Activated CD4-positive, alpha-beta T cell treated with anti-CD3 and anti-CD28 coated beads, Interleukin-2, amount 50 U/mL, for 4 hours (primary cell): ENCODE results near the gene TSHZ2.
"Not testable (repeated sequence)": the region's sequence is repeated elsewhere in the genome, so short reads cannot be mapped to it uniquely, and the experiment has no call there.

Source experiments
- DNase-seq, 2 experiments: peaks; one replicate each; pipeline ENCODE4 v3.0.0-alpha.2; 2020

Gene TSHZ2

GRCh38 chr20:53402233-53403005, 430.3 kb downstream of the TSHZ2 start:
- DNase-seq, result peak in 1 of 2 experiments; percentile 12

DNA sequence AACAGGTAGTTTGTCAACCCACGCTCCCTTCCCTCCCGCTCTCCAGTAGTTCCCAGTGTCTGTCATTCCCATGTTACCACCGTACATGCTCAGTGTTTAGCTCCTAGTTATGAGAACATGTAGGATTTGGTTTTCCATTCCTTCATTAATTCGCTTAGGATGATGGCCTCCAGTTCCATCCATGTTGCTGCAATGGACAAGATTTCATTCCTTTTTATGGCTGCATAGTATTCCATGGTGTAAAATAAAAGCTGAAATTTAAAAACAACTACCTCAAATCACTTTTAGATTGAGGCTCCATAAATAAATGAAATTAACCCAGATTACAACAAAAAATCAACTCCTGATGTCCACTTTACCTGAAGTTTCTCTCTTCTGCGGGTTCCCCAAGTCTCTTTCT, 430.9 kb downstream of the TSHZ2 start:
- DNase-seq, result no peak

DNA sequence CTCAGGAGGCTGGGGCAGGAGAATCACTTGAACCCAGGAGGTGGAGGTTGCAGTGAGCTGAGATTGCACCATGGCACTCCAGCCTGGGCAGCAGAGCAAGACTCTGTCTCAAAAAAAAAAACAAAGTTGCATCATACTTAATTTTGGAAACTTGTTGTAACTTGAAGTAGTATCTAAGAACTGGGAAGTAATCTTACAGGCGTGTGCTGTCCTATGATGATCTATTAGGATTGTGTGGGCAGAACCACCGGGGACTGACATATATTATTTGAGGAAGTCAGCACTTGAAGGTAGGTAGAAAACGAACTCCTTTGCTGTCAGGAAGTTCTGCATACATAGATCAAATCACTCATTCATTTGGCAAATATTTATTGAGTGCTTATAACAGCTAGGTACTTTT, 433.0 kb downstream of the TSHZ2 start:
- no peak for DNase-seq

GRCh38 chr20:53406580-53406979, 434.4 kb downstream of the TSHZ2 start:
- DNase-seq, result no peak

- DNase-seq, result no peak
Observed at GRCh38 chr20:53408691-53409446, 436.7 kb downstream of the TSHZ2 start.

- DNase-seq, result no peak
Observed at GRCh38 chr20:53409447-53409717, 437.2 kb downstream of the TSHZ2 start.

DNA sequence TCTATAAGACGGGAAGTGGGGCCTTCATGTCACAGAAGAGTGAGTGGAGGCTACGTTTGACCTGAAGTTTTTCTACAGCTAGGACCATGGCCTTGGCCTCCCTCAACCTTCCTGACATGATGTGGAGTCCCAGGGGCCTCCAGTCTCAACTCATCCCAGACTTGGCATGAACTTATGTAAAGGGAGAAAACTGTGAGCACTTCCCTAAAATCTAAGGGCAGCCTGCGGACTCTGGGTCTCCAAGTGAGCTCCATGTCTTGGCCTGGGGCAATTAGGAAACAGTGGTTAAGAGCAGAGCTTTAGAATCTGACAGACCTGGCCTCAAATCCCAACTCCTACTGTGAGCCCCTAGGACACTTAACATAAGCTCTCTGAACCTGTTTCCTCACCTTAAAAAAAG, 439.0 kb downstream of the TSHZ2 start:
- no peak for DNase-seq

DNA sequence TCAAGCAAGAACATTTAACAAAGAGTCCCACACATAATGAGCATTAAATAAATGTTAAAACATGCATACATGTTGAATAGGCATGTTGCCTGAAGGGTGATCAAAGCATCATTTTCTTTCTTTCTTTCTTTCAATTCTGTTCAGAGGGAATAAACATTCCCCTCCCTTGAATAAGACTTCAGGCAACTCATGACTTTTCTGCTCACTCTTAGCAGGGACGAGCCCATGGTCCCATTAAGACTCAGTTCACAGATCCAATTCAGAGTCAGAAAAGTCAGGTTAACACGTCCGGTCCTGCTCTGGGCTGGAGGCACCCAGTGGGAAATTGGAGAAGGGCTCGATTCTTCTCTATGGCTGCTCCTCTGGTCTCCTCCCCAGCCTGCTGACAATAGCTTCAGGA, 439.7 kb downstream of the TSHZ2 start:
- DNase-seq, result no peak

GRCh38 chr20:53412577-53413185, 440.5 kb downstream of the TSHZ2 start:
- DNase-seq, result no peak

- DNase-seq, result peak; percentile 20 to 21
Observed at GRCh38 chr20:53413186-53413631, 441.1 kb downstream of the TSHZ2 start.

GRCh38 chr20:53413845-53414244, 441.7 kb downstream of the TSHZ2 start:
- DNase-seq, result not testable (repeated sequence)

DNA sequence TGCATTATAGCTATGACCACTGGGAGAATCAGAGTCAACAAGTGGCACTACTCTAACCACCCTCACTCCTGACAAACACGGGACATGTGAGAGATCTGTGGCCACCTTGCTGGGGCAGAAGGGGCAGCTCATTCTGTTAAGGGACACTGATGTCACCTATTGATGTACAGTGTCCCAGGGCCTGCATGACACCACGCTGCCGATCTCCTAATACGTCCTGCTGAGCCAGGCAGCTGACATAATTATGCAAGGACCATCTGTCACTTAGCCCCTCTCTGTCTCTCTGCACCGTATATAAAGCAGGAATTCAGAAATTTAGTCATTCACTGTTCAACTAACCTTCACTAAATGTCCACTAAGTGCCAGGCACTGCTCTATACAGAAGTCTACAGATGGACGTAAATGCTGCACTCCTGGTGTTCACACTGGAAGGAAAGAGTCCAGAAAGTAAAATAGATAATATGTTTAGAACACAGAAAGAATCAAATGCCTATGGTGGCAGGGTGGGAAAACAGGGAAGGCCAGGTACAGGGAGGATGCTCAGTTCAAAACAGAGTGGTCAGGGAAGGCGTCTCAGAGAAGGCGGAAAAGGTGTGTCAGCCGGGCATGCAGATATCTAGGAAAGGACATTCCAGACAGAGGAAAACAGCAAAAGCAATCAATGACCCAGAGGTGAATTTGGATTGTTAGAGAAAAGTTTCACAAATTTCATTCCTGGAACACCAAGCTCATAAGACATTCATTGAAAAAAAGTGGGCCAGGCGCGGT, 447.7 kb downstream of the TSHZ2 start:
- no peak for DNase-seq

DNA sequence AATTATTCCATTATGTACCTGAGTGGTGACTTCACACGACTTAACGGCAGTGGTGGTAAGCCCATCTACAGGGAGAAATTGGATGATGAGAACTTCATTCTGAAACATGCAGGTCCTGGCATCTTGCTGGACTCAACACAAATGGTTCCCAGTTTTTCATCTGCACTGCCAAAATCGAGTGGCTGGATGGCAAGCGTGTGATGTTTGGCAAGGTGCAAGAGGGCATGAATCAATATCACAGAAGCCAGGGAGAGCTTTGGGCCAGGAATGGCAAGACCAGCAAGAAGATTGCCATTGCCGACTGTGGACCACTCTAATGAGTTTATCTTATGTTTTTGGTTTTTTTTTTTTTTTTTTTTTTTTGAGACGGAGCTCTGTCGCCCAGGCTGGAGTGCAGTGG, 449.2 kb downstream of the TSHZ2 start:
- no peak for DNase-seq

GRCh38 chr20:53422039-53422438, 449.9 kb downstream of the TSHZ2 start:
- no peak for DNase-seq

GRCh38 chr20:53423587-53424146, 451.5 kb downstream of the TSHZ2 start:
- no peak for DNase-seq

DNA sequence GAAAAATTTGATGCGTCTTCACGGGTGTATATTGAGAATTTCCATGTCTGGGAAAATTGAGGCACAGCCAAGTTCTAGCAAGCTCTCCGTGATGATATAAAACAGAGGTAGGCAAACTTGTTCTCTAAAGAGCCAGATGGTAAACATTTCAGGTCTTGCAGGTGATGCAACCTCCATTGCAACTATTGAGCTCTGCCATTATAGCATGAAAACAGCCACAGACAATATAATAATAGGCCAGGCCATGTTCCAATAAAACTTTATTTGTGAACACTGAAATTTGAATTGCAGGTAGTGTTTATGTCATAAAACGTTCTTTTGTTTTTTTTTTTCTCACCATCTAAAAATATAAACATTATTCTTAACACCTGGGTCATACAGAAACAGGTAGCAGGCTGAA, 453.3 kb downstream of the TSHZ2 start:
- no peak for DNase-seq

GRCh38 chr20:53425941-53426340, 453.8 kb downstream of the TSHZ2 start:
- no peak for DNase-seq

- DNase-seq, result no peak
Observed at GRCh38 chr20:53426766-53427312, 454.7 kb downstream of the TSHZ2 start.

GRCh38 chr20:53427951-53428350, 455.8 kb downstream of the TSHZ2 start:
- no peak for DNase-seq

DNA sequence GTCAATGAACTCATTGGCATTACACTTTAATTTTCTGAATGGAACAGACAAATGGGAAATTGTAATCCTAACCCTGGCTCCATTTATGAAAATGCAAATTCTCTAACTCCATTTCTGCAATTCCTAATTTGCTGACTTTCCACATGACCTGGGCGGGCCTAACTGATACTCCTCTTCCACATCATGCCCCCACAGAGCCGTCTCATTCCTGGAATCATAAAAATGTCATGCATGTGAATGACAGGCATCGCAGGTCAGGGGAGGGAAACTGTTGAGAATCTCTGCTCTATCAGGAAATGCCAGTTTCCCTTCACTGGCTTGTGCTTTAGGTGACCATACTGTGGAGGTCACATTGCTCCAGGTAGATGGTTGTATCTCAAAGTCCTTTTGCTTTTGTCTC, 456.4 kb downstream of the TSHZ2 start:
- no peak for DNase-seq

GRCh38 chr20:53428996-53429395, 456.8 kb downstream of the TSHZ2 start:
- no peak for DNase-seq

GRCh38 chr20:53434662-53435061, 462.5 kb downstream of the TSHZ2 start:
- DNase-seq, result no peak

- DNase-seq, result not testable (repeated sequence)
Observed at GRCh38 chr20:53436927-53437326, 464.8 kb downstream of the TSHZ2 start.
